GM18526 (cell line): ENCODE measurements around the gene NFKBIB.

Source experiments
- POLR2A ChIP-seq: IDR thresholded peaks from 3 replicates; pipeline ENCODE4 v1.6.1; 2011; ENCODE audit not compliant: insufficient read length; ENCODE audit errors: extremely low read depth

The NFKBIB gene

GRCh38 chr19:38931521-38931793, 31.7 kb downstream of the NFKBIB start:
- TF ChIP-seq POLR2A = no peak

DNA sequence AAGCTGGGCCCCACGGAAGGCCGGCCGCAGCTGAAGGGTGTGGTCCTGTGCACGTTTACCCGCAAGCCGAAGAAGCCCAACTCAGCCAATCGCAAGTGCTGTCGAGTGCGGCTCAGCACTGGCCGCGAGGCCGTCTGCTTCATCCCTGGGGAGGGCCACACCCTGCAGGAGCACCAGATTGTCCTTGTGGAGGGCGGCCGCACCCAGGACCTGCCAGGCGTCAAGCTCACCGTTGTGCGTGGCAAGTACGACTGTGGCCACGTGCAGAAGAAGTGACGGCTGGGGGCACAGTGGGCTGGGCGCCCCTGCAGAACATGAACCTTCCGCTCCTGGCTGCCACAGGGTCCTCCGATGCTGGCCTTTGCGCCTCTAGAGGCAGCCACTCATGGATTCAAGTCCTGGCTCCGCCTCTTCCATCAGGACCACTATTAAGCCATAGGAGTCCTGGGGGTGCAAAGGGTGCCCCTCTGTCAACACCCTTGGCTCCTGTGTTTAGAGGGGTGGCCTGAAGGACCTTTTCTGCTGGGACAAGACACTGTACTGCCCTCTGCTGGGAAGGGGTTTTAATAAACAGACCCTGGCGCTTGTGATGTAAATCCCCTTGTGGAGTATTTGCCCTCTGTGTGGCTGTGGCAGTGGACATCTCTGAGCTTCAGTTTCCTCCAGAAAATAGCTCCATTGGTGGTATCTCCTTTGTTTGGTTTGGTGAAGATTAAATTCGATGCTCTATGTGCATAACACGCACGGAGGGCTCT, 32.8 kb downstream of the NFKBIB start:
- TF ChIP-seq POLR2A = no peak

GRCh38 chr19:38933544-38933943, 33.8 kb downstream of the NFKBIB start:
- no peak for TF ChIP-seq POLR2A

DNA sequence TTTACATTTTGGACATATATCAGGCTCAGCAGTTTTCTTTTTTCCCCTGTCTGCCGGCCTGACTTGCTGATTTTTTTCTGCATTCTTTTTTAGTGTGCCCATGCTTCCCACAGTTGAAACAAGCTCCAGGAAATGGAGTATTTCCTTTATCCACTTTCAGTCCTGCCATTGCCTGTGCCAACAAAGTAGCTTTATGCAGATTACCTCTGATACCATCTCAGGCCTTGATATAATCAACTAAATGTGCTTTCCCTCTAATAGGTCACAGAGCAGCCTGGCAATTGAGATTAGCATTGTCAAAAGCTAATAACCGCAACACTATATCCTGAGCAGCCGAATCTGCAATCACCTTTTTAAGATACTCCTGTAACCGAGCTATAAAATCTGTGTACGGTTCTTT, 40.2 kb downstream of the NFKBIB start:
- no peak for TF ChIP-seq POLR2A

GRCh38 chr19:38941979-38942378, 42.2 kb downstream of the NFKBIB start:
- no peak for TF ChIP-seq POLR2A

DNA sequence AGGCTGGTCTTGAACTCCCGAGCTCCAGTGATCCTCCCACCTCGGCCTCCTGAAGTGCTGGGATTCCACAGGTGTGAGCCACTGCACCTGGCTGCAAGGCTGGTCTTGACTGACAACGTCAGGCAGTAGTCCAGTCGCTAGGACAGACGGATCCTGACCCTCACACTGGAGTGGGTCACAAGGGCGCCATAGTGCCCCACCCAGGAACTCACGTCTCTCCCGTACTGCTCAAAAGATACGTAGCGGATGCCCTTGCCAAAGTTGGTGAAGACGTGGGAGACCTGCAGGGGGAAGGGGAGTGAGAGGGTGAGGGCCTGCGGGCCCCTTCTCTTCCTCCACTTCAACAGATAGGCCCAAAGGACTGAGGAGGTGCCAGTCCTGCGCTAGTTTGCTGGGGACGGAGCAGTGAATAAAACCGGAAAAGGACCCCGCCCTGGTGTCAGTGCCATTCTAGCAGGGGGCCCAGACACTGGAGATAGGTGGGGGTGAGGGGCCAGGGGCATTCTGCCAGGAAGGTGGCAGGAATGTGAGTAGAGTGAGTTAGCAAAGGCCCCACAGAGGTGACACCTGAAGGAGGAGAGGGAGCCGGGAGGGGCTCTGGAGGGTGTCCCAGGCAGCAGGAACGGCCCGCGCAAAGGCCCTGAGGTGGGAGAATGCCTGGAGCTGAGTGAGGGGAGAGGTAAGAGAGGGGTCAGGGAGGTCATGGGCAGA, 42.9 kb downstream of the NFKBIB start:
- no peak for TF ChIP-seq POLR2A

DNA sequence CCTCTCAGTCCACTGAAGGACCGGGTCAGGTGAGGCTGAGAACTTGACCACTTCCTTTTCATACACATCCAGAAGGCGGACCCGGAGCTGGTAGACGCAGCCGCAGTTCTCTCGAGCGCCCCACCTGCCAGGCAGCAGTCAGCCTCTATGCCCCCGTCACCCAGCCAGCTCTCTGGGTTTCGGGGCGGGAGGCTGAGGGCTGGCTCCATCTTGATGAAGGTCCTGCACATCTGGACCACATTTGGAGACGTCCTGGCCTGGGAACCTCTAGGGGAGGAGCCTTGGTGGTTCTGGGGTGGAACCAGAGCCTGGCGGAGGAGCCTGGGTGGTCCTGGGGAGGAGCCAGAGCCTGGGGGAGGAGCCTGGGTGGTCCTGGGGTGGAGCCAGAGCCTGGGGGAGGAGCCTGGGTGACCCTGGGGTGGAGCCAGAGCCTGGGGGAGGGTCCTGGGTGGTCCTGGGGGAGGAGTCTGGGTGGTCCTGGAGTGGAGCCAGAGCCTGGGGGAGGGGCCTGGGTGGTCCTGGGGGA, 45.3 kb downstream of the NFKBIB start:
- no peak for TF ChIP-seq POLR2A

DNA sequence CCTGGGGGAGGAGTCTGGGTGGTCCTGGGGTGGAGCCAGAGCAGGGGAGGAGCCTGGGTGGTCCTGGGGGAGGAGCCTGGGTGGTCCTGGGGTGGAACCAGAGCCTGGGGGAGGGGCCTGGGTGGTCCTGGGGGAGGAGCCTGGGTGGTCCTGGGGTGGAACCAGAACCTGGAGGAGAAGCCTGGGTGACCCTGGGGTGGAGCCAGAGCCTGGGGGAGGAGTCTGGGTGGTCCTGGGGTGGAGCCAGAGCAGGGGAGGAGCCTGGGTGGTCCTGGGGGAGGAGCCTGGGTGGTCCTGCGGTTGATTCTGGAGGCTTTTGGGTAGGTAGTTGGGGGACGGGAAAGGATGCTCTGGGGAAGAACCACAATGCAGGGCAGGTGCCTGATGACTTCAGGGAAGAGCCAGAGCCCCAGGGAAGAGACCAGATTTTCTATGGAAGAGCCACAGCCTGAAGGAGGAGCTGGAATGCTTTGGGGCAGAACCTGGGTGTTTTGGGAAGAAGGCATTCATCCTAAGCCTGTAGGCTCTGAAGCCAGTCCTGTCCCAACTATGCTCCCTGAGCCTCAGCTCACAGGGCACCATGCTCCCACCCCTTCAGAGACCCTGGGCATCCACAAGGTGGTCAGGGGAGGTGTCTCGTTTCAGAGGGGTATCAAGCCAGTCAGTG, 45.9 kb downstream of the NFKBIB start:
- no peak for TF ChIP-seq POLR2A

DNA sequence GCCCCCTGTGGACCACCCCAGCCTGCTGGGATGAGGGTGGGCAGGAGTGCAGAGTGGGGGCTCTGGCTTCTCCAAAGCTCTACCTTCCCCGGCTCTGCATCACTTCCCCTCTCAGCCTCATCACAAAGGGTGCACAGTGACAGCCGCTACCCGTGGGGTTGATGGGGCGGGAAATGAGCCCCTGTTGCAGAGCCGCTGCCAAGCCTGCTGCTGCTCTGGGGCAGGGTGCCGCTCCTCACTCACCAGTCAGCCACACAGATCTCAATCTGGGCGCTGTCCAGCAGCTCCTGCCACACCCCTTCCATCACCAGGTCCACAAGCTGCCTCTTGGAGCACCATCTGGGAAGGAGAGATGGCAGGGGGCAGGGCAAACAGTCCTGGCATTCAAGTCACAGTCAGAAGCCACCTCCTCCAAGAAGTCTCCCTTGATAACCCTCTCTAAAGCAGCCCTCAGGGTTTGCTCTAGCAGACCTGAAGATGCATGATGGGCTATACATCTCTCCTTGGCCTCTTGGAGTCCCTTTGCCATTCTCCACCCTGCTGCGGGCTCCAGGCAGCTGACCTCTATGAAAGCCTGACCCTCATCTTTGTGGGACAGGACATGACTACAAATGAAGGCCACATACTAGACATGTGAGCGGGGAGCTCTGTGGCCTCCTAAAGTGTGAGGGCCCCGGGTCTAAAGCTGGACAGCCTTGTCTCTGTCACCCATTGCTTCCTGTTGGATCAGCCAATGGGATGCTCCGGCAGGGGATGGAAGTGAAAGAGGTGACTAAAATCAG, 46.7 kb downstream of the NFKBIB start:
- no peak for TF ChIP-seq POLR2A

GRCh38 chr19:38949580-38950367, 50.0 kb downstream of the NFKBIB start:
- TF ChIP-seq POLR2A = no peak

GRCh38 chr19:38951187-38951586, 51.4 kb downstream of the NFKBIB start:
- TF ChIP-seq POLR2A = no peak

DNA sequence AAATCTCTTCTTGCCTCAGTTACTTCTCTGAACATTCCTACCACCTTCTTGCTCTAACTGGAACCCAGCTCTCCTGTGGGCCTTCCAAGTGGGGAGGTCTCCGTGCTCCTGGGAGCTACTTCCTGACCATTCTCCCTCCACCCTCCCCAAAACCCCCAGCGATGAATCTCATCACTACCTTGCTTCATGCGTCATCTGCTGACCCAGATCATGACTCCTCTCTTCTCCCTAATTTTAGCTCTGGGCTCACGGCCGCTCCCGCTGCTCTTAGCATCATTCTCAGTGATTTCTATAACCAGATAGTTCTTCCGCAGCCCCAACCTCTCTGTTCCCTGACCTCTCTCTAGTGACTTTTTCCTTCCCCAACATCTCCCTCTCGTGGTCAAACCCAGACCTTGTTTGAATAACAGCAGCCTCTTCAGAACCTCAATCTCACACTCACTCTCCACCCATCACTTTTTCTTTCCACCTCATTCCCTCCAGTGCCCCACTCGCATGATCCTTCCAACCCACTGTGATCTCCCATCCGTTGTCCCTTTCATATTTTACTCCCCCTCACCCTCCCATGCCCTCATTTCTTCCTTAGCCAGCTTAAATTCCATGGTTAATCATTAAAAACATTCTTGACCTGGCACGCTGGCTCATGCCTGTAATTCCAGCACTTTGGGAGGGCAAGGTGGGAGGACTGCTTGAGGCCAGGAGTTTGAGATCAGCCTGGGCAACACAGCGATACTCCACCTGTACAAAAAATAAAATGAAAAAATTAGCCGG, 52.8 kb downstream of the NFKBIB start:
- TF ChIP-seq POLR2A = no peak

GRCh38 chr19:38953677-38954076, 53.9 kb downstream of the NFKBIB start:
- no peak for TF ChIP-seq POLR2A

DNA sequence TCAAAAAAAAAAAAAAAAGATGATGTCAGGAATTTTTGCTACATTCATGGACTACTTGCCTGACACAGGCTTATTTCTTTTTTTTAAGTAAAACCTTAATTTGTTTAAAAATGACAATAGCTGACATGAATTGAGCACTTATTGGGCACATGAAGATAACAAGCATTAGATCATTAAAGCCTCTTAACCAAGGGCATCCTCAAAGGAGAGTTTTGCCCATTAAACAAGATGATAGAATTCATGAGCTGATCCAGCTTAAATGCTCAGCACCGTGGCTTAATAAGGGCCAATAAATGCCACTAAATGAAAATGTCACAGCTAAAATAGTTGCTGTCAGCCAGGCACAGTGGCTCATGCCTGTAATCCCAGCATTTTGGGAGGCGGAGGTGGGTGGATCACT, 56.5 kb downstream of the NFKBIB start:
- TF ChIP-seq POLR2A = no peak
